HG03378 (cell line): Measurements from ENCODE around the gene HOXB6.

Source experiments
- ATAC-seq: cut with Tn5 transposase; IDR thresholded peaks from one replicate; pipeline ENCODE4 v1.9.1; 2021; ENCODE audit warnings: mild to moderate bottlenecking, moderate library complexity; ENCODE audit not compliant: unreplicated experiment

HOXB6 gene

DNA sequence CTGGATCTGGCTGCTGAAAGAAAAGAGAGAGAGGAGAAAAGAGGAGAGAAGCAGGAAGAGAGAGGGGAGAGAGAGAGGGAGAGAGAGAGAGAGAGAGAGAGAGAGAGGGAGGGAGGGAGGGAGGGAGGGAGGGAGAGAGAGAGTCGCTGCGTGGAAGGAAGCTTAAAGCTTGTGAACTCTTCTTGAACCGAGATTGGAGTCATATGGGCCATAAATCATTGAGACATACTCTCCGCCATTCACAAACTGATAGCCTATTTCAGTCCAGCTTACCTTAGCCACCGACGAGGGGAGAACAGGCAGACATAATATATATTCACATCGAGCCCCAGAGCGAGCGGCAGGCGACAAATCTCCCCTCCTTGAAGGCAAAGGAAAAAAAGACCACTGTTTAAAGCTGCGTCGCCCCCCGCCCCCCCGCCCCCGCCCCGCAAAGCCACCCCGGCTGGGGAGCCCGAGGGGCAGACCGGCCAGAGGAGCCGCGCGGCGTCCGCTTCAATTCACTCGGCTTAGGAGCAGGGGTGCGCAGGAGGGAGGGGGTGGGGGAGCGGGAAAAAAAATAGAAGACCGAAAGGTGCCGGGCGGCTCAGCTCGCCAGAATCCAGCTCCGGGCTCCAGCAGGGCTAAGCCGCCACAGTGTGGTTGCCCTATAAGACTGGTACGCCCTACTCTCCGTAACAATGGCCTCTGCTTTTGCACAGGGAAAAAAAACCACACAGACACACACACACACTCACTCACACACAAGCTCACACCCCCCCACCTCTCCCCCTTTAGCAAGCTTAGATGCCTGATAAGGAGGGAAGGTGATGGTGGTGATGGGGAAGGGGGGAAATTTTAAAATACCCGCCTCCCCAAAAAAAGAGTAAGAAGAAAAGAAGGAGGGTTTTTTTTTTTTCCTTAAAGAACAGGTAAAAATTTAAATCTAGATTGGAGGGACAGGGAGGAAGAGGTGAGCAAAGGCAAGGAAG, 49.2 kb downstream of the HOXB6 start:
- ATAC-seq: no peak

DNA sequence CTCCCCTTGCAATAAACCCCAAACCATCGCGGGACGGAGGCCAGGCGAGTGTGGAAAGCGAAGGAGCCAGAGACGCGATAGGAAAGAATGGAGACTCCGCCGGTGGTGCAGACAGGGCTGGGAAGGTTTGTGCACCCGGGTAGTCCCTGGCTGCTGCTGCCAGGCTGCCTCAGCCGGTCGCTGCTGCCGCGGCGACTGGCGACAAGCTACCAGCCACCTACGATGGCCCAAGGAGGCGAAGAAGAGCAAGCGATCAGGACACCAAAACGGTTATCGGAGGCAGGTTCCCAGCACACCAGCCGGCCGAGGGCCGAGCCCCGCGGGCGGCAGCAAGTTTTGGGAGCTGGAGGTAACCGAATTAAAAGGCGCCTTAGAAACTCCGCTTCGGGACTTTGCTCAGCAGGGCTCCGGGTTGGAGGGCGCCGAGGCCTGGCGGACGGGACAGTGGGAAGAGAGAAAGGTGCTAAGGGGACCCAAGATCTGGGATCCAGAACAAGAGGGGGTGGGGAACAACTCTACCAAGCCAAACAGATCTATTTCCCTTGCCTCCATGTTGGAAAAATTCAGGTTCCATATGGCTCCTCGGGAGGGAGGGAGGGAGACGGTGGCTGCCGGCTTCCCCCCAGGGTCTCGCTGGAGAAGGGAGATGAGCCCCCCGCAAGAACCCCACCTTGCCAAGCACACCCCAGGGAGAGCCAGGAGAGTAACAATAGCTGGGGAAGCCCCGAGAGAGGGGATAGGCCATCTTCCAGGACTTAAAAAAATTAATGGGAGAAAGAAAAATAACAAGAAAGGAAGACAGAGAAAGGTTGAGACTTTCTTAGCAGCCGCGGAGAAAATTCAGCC, 50.2 kb downstream of the HOXB6 start:
- no peak for ATAC-seq

DNA sequence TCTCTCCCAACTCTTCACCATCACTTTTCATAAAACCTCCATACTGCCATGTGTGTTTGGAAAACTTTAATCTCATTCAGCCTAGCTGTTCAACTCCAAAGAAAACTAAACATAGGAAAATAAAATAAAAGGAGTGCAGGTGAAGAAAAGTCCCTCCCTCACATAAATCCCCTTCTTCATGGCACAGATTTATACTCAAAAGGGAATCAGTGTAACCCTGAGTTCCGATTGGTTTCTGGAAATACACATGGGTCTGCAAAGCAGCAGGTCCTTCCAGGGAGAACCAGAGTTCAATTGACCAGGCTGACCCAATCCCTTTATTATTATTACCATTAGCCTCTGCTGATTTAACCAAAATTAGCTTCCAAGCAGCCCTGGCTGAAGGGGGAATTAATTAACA, 51.0 kb downstream of the HOXB6 start:
- no peak for ATAC-seq

DNA sequence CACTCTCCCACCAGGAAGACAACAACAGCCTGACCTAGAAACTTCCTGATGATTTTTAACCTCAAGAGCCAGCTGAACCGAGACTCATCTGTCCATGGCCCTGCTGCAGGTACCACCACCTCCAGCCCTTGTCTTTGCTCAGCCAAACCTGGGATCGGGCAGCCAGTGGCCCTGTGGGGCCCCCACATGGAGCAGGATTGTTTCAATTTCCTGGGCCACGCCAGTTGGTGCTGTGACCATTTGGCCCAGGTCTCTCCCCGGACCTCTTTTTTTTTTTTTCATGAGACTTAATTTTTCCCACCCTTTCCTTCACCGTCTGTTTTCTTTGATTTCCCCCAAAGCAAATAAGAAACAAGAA, 51.6 kb downstream of the HOXB6 start:
- ATAC-seq: no peak

DNA sequence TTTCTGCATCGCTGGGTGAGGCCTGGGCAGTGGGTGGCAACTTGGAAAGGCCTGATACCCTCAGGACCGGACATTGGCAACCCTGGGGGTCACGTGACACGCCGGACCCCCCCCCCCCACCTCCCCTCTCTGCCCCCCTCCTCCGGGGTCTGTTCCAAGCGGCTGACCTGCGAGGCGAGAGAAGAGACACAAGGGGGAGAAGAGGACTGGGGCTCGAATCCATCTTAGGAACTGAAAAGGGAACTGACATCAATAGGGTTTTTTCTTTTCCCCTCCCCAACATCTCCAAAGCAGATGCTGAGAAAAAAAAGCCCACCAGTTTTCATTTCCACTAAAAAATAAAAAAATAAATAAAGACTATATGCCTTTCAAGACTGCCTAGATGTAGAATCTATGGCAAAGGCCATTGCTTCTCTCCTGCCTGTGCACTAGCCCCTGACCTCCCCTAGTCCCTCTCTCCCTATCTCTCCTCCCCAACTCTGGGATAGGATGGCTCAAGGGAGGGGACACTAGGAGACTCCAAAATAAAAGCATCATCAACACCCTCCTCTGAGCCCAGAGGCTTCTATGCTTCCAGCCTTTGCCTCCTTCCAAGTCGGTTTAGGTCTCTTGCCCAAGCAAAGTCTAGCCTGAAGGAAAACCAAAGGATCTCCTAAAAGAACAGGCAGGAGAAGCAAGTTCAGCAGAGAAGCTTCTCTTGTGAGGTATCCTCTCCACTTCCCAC, 52.2 kb downstream of the HOXB6 start:
- ATAC-seq: no peak

DNA sequence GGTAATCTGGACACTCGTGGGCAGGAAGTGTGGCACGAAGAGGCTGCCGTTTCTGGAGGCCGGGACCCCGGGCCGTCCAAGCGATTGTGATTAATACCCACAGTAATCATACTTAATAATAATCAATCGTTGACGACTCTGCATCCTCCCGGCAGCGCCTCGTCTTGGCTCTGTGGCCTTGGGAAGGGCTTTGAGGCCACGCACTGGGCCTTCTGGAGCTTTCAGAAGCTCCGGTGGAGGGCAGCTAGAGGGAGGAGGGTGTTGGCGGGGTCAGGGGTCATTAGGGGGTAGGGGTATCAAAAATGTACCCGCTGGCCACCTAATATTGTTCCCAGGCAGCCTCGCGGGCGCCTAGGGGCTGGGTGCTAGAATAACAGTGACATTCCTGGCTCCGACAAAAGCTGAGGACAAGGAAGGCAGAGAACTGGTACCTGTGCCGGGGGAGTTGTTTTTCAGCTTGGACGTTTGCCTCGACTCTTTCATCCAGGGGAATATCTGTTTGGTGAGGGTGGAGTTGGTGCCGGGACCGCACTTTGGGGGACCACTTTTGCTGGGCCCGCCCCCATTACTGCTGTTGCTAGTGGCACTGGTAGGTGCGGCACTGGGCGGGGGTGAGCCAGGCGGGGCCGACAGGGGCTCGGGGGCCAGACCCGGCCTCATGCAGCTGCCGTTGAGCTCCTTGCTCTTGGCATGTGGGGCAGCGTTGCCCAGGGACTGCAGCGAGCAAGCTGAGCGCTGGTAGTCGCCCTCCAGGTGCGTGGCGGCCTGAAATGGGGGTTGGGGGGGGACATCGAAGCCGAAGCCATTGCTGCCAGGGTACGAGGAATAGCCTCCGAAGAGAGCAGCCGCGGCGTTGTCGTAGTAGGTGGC, 53.0 kb downstream of the HOXB6 start:
- ATAC-seq: no peak

DNA sequence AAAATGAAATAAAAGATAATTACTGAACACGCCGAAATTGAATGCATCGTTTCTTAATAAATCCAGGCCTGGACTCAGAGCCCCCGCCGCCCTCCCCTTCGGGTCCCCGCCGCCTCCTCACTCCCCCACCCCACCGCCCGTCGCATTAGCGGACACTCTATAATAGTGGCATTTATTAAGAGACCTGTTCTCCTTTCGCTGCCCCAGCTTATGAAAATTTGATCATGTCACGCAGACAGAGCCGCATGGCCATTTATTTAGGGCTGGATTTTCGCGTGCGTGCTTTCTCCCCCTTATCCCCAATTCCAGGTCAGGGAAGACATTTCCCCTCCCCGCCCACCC, 53.6 kb downstream of the HOXB6 start:
- ATAC-seq: no peak

DNA sequence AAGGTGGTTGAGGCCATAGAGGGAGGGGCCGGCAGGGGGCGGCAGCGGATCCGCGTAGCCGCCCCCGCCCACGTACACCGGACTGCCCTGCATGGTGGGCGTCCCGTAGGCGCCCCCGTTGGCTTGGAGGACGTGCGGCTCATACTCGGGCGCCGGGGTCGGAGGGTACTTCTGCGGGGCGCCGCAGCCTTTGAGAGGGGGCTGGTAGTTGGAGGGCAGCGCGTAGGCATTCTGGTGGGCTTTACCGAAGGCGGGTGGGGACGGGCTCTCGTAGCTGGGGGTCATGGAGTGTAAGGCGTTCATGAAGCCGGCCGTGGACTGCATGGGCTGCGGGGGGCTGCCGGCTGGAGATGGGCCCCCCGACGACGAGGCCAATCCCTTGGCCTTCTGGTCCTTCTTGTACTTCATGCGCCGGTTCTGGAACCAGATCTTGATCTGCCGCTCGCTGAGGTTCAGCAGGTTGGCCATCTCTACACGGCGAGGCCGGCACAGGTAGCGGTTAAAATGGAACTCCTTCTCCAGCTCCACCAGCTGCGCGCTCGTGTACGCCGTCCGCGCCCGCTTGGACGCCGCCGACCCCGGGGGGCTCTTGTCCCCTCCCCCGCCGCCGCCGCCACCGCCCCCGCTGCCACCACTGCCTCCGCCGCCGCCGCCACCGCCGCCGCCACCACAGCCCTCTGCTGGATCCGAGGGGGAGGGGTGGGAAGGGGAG, 54.1 kb downstream of the HOXB6 start:
- no peak for ATAC-seq

DNA sequence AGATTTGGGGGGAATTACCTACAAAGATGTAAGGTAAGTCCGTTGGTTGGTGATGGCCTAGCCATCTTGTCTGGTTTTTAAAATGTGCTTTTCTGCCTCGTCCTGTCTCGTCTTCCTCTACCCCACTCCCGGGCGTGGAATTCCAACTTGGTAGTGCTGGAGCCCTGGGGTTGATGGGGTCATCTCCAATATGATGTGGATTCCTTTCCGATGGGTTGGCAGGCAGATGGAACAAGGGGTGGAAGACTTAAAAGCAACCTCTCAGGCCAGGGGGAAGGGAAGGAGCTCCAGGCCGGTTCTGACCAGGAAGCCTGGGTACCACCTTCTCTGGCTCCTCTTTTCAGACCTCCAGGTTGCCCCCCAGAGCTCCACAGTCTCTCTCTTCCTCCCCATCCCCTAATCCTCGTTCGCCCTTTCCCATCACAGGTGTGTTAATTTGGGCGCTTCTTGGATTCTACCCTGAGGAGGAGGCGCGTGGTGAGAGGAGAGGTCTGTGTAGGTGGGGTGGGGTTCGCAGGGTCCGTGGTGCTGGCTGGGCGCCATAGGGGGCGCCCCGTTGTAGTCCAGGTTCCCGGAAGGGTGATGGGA, 54.8 kb downstream of the HOXB6 start:
- ATAC-seq: no peak

DNA sequence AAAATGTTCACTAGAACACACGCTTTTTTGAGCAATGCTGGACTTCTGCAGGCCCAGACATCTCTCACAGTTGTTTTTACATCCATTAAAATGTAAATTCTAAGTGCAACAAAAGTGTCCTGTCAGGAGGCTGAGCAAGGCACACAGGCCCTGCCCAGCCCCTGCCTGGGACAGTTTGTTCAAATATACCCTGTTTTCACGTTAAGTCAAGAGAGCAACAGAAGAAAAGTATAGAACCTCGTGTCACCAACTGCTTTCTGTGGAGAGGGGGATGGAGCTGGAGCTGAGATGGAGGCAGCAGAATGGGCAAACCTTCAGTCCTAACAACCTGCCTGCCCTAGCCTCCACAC, 55.5 kb downstream of the HOXB6 start:
- no peak for ATAC-seq

DNA sequence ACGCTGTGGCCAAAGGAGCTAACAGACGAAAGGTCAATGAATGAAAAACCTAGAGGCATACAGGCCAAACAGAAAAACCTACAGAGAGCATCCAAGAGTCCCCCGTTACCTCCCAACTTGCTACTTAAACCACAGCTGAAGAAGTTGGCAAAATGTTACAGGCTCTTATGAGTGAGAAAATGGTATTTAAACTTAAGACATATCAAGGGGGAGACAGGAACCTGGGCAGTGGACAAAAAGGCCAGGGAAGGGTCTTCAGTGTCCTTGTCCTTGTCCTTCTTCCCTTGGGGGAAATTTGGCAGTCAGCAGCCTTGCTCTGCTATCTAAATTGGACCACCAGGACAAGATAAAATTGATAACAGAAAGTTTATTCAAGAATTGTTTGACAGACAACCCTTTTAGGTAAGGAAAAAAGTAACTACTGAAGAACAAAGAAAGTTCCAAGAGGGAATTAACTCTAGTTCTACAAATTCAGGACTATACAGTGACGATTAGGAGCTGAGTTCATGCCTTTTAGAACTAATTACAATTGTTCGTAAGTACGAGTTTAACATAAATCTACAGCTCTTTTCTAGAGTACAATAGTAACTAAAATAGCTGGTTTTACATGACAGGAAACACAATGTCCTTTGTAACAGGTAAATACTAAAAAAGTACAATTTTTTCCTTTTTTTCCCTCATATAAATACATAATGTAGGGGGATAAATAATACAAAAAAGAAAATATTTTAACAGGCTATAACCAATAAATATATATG, 56.1 kb downstream of the HOXB6 start:
- no peak for ATAC-seq

DNA sequence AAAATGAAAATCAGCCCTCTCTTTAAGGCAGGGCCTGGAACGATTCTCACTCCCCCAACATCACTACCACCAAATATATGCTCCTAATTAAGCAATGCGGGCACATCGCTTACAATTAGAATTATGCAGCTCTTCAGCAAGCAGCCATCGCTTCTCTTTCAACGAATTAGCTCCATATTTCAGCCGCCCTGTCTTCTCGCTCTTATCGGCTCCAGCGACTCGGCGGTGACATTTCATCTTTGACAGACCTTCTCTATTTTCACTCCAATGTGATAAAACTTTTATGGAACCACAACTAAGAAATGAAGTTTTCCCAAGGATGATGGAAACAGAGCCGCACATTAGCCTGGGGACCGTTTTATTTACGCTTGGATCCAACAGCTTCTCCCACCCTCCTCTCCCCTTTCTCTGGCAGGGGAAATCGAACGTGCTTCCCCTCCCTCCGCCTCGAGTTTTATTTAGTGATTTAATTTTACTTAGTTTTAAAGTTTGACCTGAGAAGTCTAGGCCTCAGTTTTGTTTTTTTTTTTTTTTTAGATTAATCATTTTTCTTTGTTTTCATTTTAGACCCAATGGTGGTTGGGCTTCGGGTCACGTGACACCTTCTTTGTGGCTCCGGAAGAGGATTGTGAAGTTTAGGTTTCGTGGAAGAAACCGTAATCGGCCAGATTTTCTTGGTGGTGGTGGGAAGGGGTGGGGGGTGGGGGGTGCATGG, 56.8 kb downstream of the HOXB6 start:
- no peak for ATAC-seq

DNA sequence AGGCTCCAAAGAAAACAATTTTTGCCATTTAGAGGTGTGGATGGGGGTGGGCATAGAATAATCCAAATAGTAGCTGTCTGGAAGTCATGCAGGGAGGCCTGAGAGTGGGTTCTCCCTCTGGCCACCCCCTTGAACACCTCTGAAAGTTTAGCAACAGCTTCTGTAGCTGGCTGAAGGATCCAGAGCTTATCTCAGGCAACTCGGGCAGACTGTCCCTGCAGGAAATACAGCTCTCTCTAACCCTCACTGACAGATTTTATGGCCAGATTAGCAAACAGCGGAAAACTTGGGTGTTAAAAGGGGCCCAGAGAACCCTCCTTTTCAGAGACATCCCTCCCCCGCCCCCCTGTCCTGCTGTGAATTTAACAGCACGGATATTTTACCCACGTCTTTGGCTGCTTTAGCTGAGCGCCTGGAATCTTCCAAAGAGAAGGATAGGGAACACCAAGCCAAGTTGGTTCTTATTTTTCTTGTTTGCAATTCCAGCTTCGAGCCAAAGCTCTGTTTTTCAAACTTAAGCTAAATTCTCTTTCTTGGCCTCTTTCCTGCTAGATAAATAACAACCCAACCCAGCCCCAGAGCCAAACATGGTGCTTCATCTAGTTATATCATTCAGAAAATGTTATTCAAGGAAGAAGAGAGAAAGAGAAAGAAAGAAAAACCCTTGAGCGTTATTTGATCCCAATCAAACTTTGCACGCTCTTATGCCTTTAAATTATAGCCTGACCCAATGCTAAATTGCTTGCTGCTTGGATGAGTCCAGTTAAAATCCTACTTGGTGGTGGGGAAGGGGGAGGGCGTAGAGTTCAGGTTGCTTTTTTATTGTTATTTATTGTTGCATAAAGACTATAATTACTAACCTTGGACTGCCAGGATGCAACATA, 57.6 kb downstream of the HOXB6 start:
- no peak for ATAC-seq

DNA sequence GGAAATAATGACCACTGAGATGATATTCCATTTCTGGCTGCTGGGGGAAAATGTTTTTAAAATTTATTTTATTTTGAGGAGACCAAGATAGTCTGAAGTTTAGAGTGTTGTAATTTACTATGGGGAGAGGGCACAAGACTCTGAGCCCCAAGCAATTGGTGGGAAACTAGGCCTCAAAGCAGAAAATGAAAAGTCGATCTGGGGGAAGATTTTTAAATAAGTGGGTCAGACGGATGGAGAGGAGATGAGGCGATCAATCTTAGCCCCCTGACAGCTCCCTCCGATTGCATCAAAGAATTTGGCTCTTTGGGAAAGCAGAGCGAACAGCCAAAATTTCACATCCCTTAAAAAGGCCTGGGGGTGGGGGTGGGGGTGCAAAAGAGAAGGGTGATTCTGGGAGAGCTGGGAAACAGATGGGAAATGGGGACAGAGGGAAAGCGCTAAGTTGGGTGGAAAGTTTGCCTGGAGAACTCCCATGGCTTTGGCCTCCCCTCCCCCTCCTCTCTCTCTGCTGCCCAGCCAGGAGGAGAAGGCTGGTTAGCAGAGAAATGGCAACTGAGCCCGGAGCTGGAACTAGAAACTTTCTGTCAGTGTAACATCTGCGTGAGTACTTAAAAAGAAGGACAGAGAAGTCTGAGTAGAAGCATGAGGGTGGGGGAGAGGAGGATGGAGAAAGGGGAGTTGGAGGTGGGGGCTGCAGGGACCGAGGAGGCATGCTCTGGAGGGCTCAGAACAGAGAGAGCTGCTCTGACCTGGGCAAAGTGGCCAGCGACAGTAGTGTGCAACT, 58.5 kb downstream of the HOXB6 start:
- no peak for ATAC-seq
